Ascending aorta (tissue), 2 donors: Measurements from ENCODE around the gene FAM227B. TPM values are rescaled to one million over a fixed set of nuclear protein-coding genes. Genes with fewer than 3 reads are reported as not detected.

ENCODE experiments used
- DNase-seq, 2 donors: peaks; one replicate each; pipeline ENCODE4 v3.0.0-alpha.2; 2019; ENCODE audit warnings: low spot score in 2 of 2
- H3K27ac ChIP-seq, 2 donors: fragments of 200-600 bp; sonication (generic); one replicate each; pipeline ENCODE4 v1.5.1; 2016 to 2017; ENCODE audit warnings: mild to moderate bottlenecking in 1 of 2
- H3K27me3 ChIP-seq: fragments of 200-600 bp; sonication (generic); one replicate; pipeline ENCODE4 v1.5.1; 2017
- H3K36me3 ChIP-seq, 2 donors: fragments of 200-600 bp; sonication (generic); one replicate each; pipeline ENCODE4 v1.5.1; 2016
- H3K4me1 ChIP-seq, 2 donors: fragments of 200-600 bp; sonication (generic); one replicate each; pipeline ENCODE4 v1.5.1; 2016 to 2017; ENCODE audit warnings: mild to moderate bottlenecking in 1 of 2
- H3K4me3 ChIP-seq, 2 donors: fragments of 200-600 bp; sonication (generic); one replicate each; pipeline ENCODE4 v1.5.1; 2016 to 2017; ENCODE audit warnings: mild to moderate bottlenecking in 1 of 2
- H3K9me3 ChIP-seq, 2 donors: fragments of 200-600 bp; sonication (generic); one replicate each; pipeline ENCODE4 v1.5.1; 2016
- intact Hi-C: fragments of 100-400 bp; cut with DNase I; formaldehyde crosslinking; loops from one replicate; pipeline ENCODE4 v1.15.1; 2023
- total RNA-seq: library from RNA; depleted of rRNA; stranded (reverse); fragments of >200 nt; gene quantifications from one replicate; pipeline ENCODE4 v1.1.0, GENCODE V29; 2016
- TF ChIP-seq, protein P1 (sequence below), 3 experiments: fragments of 200-600 bp in 2 of 3; fragments of 450-650 bp in 1 of 3; sonication (generic) in 2 of 3; IDR thresholded peaks; one replicate each; pipeline ENCODE4 v1.5.1; 2016 to 2019; ENCODE audit warnings: antibody characterized with exemption in 3 of 3, mild to moderate bottlenecking in 1 of 3, moderate library complexity in 1 of 3

The FAM227B gene
- total RNA-seq, 1 donor from 2014 or later: not detected

DNA sequence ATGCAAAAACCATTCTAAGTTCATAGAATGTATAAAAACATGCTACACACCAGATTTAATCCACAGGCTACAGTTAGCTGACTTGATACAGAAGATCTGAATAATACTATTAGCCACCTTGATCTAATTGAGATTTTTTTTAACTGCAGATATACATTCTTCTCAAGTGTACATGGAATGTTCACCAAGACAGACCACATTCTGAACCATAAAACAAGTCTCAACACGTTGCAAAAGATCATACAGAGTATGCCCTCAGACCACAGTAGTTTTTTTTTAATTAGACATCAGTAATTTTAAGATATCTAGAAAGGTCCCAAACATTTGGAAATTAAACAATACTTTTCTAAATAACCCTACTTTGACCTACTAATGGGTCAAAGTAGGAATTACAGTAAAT lies 114.3 kb downstream of the FAM227B start:
- DNase-seq: no peak
- no peaks in the 10 kb centered on the region for H3K4me1 ChIP-seq
- H3K36me3 ChIP-seq: no peaks in the 10 kb centered on the region
- intact Hi-C loops: no loop called here
- H3K9me3 ChIP-seq: no peaks in the 10 kb centered on the region
- no peak overlapping the region for H3K4me3 ChIP-seq
- no peaks in the 10 kb centered on the region for H3K27me3 ChIP-seq
- no peak overlapping the region for H3K27ac ChIP-seq
- TF ChIP-seq, protein P1, sequence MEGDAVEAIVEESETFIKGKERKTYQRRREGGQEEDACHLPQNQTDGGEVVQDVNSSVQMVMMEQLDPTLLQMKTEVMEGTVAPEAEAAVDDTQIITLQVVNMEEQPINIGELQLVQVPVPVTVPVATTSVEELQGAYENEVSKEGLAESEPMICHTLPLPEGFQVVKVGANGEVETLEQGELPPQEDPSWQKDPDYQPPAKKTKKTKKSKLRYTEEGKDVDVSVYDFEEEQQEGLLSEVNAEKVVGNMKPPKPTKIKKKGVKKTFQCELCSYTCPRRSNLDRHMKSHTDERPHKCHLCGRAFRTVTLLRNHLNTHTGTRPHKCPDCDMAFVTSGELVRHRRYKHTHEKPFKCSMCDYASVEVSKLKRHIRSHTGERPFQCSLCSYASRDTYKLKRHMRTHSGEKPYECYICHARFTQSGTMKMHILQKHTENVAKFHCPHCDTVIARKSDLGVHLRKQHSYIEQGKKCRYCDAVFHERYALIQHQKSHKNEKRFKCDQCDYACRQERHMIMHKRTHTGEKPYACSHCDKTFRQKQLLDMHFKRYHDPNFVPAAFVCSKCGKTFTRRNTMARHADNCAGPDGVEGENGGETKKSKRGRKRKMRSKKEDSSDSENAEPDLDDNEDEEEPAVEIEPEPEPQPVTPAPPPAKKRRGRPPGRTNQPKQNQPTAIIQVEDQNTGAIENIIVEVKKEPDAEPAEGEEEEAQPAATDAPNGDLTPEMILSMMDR (IDR thresholded peaks at IDR 0.05): no peak

GRCh38 chr15:49501586-49501985 lies 119.0 kb downstream of the FAM227B start:
- H3K9me3 ChIP-seq: no peaks in the 10 kb centered on the region
- H3K36me3 ChIP-seq: no peaks in the 10 kb centered on the region
- TF ChIP-seq, protein P1 (IDR thresholded peaks at IDR 0.05): no peak
- H3K4me3 ChIP-seq: no peak overlapping the region
- DNase-seq: no peak
- H3K4me1 ChIP-seq: no peaks in the 10 kb centered on the region
- intact Hi-C loops: no loop called here
- no peak overlapping the region for H3K27ac ChIP-seq
- H3K27me3 ChIP-seq: no peaks in the 10 kb centered on the region

- Histone ChIP-seq H3K4me3 (no peak overlapping the region), H3K9me3 (no peaks in the 10 kb centered on the region), H3K27ac (no peak overlapping the region), H3K27me3 (no peaks in the 10 kb centered on the region), H3K36me3 (no peaks in the 10 kb centered on the region), H3K4me1 (no peaks in the 10 kb centered on the region)
- TF ChIP-seq, protein P1 (IDR thresholded peaks at IDR 0.05): no peak
- intact Hi-C loops: no loop called here
- DNase-seq: no peak
Measured at GRCh38 chr15:49495993-49496753, 124.4 kb downstream of the FAM227B start.

DNA sequence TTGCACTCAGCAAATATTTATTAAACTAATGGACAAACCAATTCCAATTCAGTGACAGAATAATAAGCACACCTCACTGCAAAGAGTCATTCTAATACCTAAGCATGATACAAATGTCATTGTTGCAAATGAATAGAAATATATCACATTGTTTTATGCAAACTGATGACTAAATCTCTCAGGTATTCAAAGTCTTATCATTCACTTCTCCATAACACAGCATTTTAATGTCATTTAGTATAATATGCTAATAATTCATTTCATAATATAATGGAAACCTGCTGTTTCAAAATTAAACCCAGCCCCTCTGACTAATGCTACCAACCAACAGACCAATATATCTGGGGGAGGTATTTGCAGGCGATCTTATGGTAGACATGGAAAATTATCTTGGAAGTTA lies 125.8 kb downstream of the FAM227B start:
- TF ChIP-seq, protein P1 (IDR thresholded peaks at IDR 0.05): no peak
- H3K27ac ChIP-seq: no peak overlapping the region
- no peaks in the 10 kb centered on the region for H3K36me3 ChIP-seq
- no peaks in the 10 kb centered on the region for H3K9me3 ChIP-seq
- intact Hi-C loops: no loop called here
- H3K27me3 ChIP-seq: no peaks in the 10 kb centered on the region
- H3K4me1 ChIP-seq: no peaks in the 10 kb centered on the region
- H3K4me3 ChIP-seq: no peak overlapping the region
- DNase-seq: no peak

GRCh38 chr15:49492830-49493229 lies 127.8 kb downstream of the FAM227B start:
- Histone ChIP-seq H3K4me3 (no peak overlapping the region), H3K9me3 (no peaks in the 10 kb centered on the region), H3K27ac (no peak overlapping the region), H3K4me1 (no peaks in the 10 kb centered on the region), H3K36me3 (no peaks in the 10 kb centered on the region), H3K27me3 (no peaks in the 10 kb centered on the region)
- no peak for DNase-seq
- TF ChIP-seq, protein P1 (IDR thresholded peaks at IDR 0.05): no peak
- intact Hi-C loops: no loop called here
